Mesendoderm (in vitro differentiated cells): ENCODE data around the gene PEX1.
"Not testable (repeated sequence)": the region's sequence is repeated elsewhere in the genome, so short reads cannot be mapped to it uniquely, and the experiment has no call there.

Experiments used
- DNase-seq: peaks from one replicate; pipeline ENCODE4 v3.0.0; 2013
- H2AK5ac ChIP-seq: 2 replicates; pipeline ENCODE4 v1.6.1; 2013; ENCODE audit warnings: low read length, inconsistent platforms
- H2BK120ac ChIP-seq: 2 replicates; pipeline ENCODE4 v1.6.1; 2013; ENCODE audit warnings: low read depth, mild to moderate bottlenecking, low read length, moderate library complexity, mixed read lengths
- H2BK15ac ChIP-seq: replicated peaks from 2 replicates; pipeline ENCODE4 v1.6.1; 2013; ENCODE audit warnings: low read depth, mild to moderate bottlenecking, moderate library complexity
- H2BK5ac ChIP-seq: 2 replicates; pipeline ENCODE4 v1.6.1; 2013; ENCODE audit warnings: low read length, inconsistent platforms
- H3K18ac ChIP-seq: 2 replicates; pipeline ENCODE4 v1.6.1; 2013; ENCODE audit warnings: mild to moderate bottlenecking, low read length, mixed read lengths
- H3K23ac ChIP-seq: one replicate; pipeline ENCODE4 v1.6.1; 2013; ENCODE audit warnings: low read length
- H3K27ac ChIP-seq: 2 replicates; pipeline ENCODE4 v1.5.1; 2013; ENCODE audit warnings: low read depth, mild to moderate bottlenecking, inconsistent platforms, low read length, moderate library complexity
- H3K27me3 ChIP-seq: 2 replicates; pipeline ENCODE4 v1.6.1; 2013; ENCODE audit warnings: low read length, control low read depth, mild to moderate bottlenecking, inconsistent platforms; ENCODE audit not compliant: insufficient read depth, poor library complexity
- H3K36me3 ChIP-seq: 2 replicates; pipeline ENCODE4 v1.6.1; 2013; ENCODE audit warnings: low read length, inconsistent platforms; ENCODE audit not compliant: control insufficient read depth, insufficient read depth
- H3K4ac ChIP-seq: one replicate; pipeline ENCODE4 v1.6.1; 2013; ENCODE audit warnings: low read depth, mild to moderate bottlenecking, low read length, moderate library complexity
- H3K4me1 ChIP-seq: 2 replicates; pipeline ENCODE4 v1.6.1; 2013; ENCODE audit warnings: low read depth, low read length, inconsistent platforms; ENCODE audit not compliant: control insufficient read depth
- H3K4me2 ChIP-seq: 2 replicates; pipeline ENCODE4 v1.6.1; 2013; ENCODE audit warnings: low read length
- H3K4me3 ChIP-seq: 2 replicates; pipeline ENCODE4 v1.5.1; 2013; ENCODE audit warnings: mild to moderate bottlenecking, low read length
- H3K56ac ChIP-seq: one replicate; pipeline ENCODE4 v1.6.1; 2013; ENCODE audit warnings: low read length
- H3K79me1 ChIP-seq: 2 replicates; pipeline ENCODE4 v1.6.1; 2013; ENCODE audit warnings: low read length, inconsistent platforms
- H3K79me2 ChIP-seq: 2 replicates; pipeline ENCODE4 v1.6.1; 2013; ENCODE audit warnings: mild to moderate bottlenecking, low read length; ENCODE audit not compliant: control insufficient read depth, insufficient read depth
- H3K9ac ChIP-seq: 2 replicates; pipeline ENCODE4 v1.6.1; 2013; ENCODE audit warnings: low read length, inconsistent platforms
- H4K5ac ChIP-seq: one replicate; pipeline ENCODE4 v1.6.1; 2013; ENCODE audit warnings: low read length
- H4K8ac ChIP-seq: one replicate; pipeline ENCODE4 v1.6.1; 2013; ENCODE audit warnings: low read depth, mild to moderate bottlenecking, control low read depth, low read length, moderate library complexity
- WGBS: extraction: QIAGEN DNeasy Blood & Tissue Kit; methylation state at CpG from one replicate; pipeline ENCODE4 v1.1.7; 2013; ENCODE audit warnings: low lambda C conversion rate, missing lambda C conversion rate; ENCODE audit not compliant: insufficient coverage; ENCODE audit errors: extremely low coverage; 5-methylcytosine and 5-hydroxymethylcytosine counted together

The PEX1 gene

DNA sequence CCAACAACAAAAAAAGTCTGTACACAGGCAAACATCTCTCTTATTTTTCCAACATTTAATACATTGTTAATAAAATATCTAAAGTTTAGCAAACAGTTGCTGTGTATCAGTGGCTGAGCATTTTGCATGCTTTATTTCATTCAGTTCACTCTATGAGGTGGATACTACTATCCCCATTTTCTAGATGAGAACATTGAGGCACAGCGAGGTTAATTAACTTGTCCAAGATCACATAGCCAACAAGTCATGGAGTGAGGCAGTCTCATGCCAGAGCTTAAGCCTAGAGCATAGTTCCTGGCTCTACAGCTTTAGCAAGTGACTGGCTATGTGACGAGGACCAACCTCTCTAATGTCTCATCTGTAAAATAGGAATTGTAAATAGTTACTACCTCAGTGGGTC lies 76.7 kb downstream of the PEX1 start:
- no peak for DNase-seq
- H3K9ac ChIP-seq: no peak overlapping the region
- no peak overlapping the region for H3K23ac ChIP-seq
- H2AK5ac ChIP-seq: no peak overlapping the region
- WGBS: no CpG with 5 or more reads among the region's 2 CpGs
- H3K79me1 ChIP-seq: peaks cover 10% of the 10 kb centered on the region
- no peak overlapping the region for H2BK5ac ChIP-seq
- H4K8ac ChIP-seq: no peak overlapping the region
- H3K56ac ChIP-seq: no peak overlapping the region
- no peak overlapping the region for H3K4me2 ChIP-seq
- peaks cover 4% of the 10 kb centered on the region for H3K79me2 ChIP-seq
- no peak overlapping the region for H3K18ac ChIP-seq
- no peak overlapping the region for H2BK120ac ChIP-seq
- H3K4me1 ChIP-seq: no peaks in the 10 kb centered on the region
- H3K4me3 ChIP-seq: no peak overlapping the region
- no peaks in the 10 kb centered on the region for H3K27me3 ChIP-seq
- no peak overlapping the region for H3K27ac ChIP-seq
- H4K5ac ChIP-seq: no peak overlapping the region
- no peak overlapping the region for H3K4ac ChIP-seq
- no peak overlapping the region for H2BK15ac ChIP-seq
- peaks cover 14% of the 10 kb centered on the region for H3K36me3 ChIP-seq

DNA sequence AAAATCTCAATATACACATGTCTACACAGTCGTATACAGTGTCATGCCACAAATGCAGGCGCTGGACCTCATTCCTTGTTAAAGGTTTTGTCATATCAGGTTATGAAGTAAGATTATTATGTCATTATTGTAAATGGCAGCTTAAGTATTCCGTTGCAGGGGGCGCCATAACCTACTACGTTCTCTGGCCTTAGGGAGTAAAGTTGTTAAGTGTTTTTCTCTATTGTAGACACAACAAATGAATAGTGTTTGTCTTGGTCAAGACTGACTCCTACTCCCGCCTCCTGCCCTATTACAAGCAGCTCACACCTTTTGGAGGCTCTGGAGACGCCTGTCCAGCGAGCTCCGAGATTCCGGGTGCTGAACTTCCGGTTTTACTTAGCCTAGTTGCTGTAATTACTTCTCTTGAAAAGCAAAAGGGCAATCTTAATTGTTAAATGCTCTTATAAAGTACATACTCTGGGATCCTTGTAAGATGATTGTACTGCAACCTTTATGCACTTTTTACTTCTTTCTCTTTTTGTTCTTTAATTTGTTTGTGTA lies 80.0 kb downstream of the PEX1 start:
- H2AK5ac ChIP-seq: no peak overlapping the region
- H3K4me1 ChIP-seq: no peaks in the 10 kb centered on the region
- peaks cover 4% of the 10 kb centered on the region for H3K36me3 ChIP-seq
- peaks cover 9% of the 10 kb centered on the region for H3K79me1 ChIP-seq
- no peak overlapping the region for H3K4ac ChIP-seq
- H2BK120ac ChIP-seq: no peak overlapping the region
- no peak overlapping the region for H3K27ac ChIP-seq
- H4K8ac ChIP-seq: peak overlapping the region; percentile 59
- H3K79me2 ChIP-seq: peaks cover 4% of the 10 kb centered on the region
- peak overlapping the region; percentile 47 for H3K56ac ChIP-seq
- peak overlapping the region; percentile 96 for H3K4me3 ChIP-seq
- H2BK15ac ChIP-seq: no peak overlapping the region
- H3K9ac ChIP-seq: peak overlapping the region; percentile 98
- no CpG with 5 or more reads among the region's 11 CpGs for WGBS
- H3K23ac ChIP-seq: no peak overlapping the region
- H3K18ac ChIP-seq: no peak overlapping the region
- H4K5ac ChIP-seq: no peak overlapping the region
- no peak overlapping the region for H2BK5ac ChIP-seq
- peak overlapping the region; percentile 92 for H3K4me2 ChIP-seq
- H3K27me3 ChIP-seq: no peaks in the 10 kb centered on the region
- DNase-seq: peak; percentile 57

DNA sequence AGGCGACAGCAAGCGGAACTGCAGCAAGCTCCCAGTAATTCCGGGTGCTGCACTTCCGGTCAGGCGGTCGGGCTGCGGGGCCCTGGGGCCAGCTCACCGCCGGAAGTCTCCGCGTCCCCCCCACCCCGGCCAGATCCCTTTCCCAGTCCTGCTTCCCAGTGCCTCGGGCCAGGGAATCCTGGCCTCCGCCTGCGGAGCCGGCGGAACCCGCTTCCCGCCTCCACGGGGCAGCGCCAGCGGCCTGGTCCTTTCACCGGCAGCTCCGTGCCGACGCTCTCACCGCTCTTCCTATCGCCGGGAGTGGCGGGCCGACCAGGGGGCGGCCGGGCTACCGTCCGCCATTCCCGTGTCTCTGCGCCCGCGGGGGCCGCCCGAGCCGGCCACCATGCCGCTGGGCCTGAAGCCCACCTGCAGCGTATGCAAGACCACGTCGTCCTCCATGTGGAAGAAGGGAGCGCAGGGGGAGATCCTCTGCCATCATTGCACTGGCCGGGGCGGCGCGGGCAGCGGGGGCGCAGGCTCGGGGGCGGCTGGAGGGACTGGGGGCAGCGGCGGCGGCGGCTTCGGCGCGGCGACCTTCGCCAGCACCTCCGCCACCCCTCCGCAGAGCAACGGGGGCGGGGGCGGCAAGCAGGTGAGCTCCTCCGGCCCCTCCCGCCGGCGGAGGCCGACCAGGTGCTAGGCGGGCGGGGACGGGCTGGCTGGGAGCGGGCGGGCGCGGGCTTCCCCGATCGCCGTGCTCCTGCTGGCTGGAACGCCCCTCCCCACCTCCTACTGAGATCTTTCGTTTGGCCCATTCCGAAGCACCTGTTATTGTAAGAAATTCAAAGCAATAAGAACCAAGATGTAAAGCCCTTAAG lies 80.7 kb downstream of the PEX1 start, which contains the start of gene GATAD1:
TSS of gene GATAD1 (plus strand) at position 138 of the 860 bp plus-strand sequence. CDS start at position 386, 248 bp downstream.
- Histone ChIP-seq H3K36me3 (peaks cover 4% of the 10 kb centered on the region), H3K23ac (peak within 1 kb of the TSS; percentile 98), H3K4me2 (peak within 1 kb of the TSS; percentile 92), H3K4me3 (peak within 1 kb of the TSS; percentile 96), H3K27ac (peak within 1 kb of the TSS; percentile 92), H3K4ac (peak within 1 kb of the TSS; percentile 96), H3K9ac (peak within 1 kb of the TSS; percentile 98), H2BK120ac (peak within 1 kb of the TSS; percentile 46), H3K56ac (peak within 1 kb of the TSS; percentile 99), H4K5ac (peak within 1 kb of the TSS; percentile 40), H3K79me1 (peaks cover 7% of the 10 kb centered on the region), H4K8ac (peak within 1 kb of the TSS; percentile 59), H3K4me1 (no peaks in the 10 kb centered on the region), H3K27me3 (no peaks in the 10 kb centered on the region), H2AK5ac (no peak within 1 kb of the TSS), H2BK5ac (peak within 1 kb of the TSS; percentile 76), H3K79me2 (peaks cover 4% of the 10 kb centered on the region), H2BK15ac (no peak within 1 kb of the TSS), H3K18ac (peak within 1 kb of the TSS; percentile 96)
- DNase-seq: peak; percentile 96
- no CpG with 5 or more reads among the region's 87 CpGs for WGBS

DNA sequence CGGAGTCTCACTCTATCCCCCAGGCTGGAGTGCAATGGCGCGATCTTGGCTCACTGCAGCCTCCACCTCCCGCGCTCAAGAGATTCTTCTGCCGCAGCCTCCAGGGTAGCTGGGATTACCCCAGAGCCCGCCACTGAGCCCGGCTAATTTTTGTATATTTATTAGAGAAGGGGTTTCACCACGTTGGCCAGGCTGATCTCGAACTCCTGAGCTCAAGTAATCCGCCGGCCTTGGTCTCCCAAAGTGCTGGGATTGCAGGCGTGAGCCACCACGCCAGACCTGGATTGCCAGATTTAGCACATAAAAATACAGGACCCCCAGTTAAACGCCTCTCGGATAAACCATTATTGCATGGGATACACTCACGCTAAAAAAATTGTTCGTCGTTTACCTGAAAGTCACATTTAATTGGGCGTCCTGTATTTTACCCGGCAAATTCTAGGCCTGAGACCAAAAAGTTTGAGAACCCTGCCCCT lies 81.4 kb downstream of the PEX1 start:
- no CpG with 5 or more reads among the region's 21 CpGs for WGBS
- Histone ChIP-seq H2BK120ac (no peak overlapping the region), H3K18ac (peak overlapping the region; percentile 52), H2AK5ac (no peak overlapping the region), H3K56ac (no peak overlapping the region), H2BK5ac (no peak overlapping the region), H3K23ac (no peak overlapping the region), H4K5ac (no peak overlapping the region), H3K79me1 (peaks cover 3% of the 10 kb centered on the region), H3K4me1 (no peaks in the 10 kb centered on the region), H3K27ac (no peak overlapping the region), H2BK15ac (no peak overlapping the region), H3K79me2 (peaks cover 4% of the 10 kb centered on the region), H3K4me3 (no peak overlapping the region), H3K9ac (peak overlapping the region; percentile 14), H3K36me3 (peaks cover 3% of the 10 kb centered on the region), H4K8ac (no peak overlapping the region), H3K4me2 (no peak overlapping the region), H3K27me3 (no peaks in the 10 kb centered on the region), H3K4ac (peak overlapping the region; percentile 27)
- no peak for DNase-seq

DNA sequence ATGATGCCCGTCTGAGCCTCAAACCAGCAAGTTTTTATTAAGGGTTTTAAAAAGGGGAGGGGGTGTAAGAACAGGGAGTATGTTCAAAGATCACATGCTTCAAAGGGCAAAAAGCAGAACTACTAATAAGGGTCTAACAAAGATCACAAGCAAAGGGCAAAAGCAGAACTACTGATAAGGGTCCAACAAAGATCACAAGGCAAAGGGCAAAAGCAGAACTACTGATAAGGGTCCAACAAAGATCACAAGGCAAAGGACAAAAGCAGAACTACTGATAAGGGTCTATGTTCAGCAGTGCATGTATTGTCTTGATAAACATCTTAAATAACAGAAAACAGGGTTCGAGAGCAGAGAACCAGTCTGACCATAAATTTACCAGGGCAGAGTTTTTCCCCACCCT lies 85.6 kb downstream of the PEX1 start:
- not testable (repeated sequence) for H2BK15ac ChIP-seq, H3K27me3 ChIP-seq, H3K4ac ChIP-seq, DNase-seq, H3K56ac ChIP-seq, H3K18ac ChIP-seq, H2BK5ac ChIP-seq, H3K4me3 ChIP-seq, H3K79me1 ChIP-seq, H3K36me3 ChIP-seq, H3K4me1 ChIP-seq, H3K4me2 ChIP-seq, H4K8ac ChIP-seq, H3K9ac ChIP-seq, H2AK5ac ChIP-seq, H3K23ac ChIP-seq, H3K27ac ChIP-seq, H3K79me2 ChIP-seq, H4K5ac ChIP-seq, H2BK120ac ChIP-seq
- no CpG with 5 or more reads among the region's 2 CpGs for WGBS
